ENCODE data around the gene TBKBP1.

GRCh38 chr17:47738178-47738577, 44.2 kb downstream of the TBKBP1 start:
- TF ChIP-seq, protein P1, sequence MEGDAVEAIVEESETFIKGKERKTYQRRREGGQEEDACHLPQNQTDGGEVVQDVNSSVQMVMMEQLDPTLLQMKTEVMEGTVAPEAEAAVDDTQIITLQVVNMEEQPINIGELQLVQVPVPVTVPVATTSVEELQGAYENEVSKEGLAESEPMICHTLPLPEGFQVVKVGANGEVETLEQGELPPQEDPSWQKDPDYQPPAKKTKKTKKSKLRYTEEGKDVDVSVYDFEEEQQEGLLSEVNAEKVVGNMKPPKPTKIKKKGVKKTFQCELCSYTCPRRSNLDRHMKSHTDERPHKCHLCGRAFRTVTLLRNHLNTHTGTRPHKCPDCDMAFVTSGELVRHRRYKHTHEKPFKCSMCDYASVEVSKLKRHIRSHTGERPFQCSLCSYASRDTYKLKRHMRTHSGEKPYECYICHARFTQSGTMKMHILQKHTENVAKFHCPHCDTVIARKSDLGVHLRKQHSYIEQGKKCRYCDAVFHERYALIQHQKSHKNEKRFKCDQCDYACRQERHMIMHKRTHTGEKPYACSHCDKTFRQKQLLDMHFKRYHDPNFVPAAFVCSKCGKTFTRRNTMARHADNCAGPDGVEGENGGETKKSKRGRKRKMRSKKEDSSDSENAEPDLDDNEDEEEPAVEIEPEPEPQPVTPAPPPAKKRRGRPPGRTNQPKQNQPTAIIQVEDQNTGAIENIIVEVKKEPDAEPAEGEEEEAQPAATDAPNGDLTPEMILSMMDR (IDR thresholded peaks at IDR 0.05): no peak
- no peak for TF ChIP-seq POLR2A (IDR thresholded peaks at IDR 0.05)
- TF ChIP-seq EP300 (IDR thresholded peaks at IDR 0.05): no peak

Data from ovary (tissue), 3 donors.